GM23338 (cell line): Measurements from ENCODE around the gene RXRA. TPM values are rescaled to one million over a fixed set of nuclear protein-coding genes. Genes with fewer than 3 reads are reported as not detected.

Source experiments
- ATAC-seq: fragments of 200-7000 bp; cut with Tn5 transposase; 3 replicates; pipeline ENCODE4 v1.9.1; 2020
- DNase-seq: peaks from one replicate; pipeline ENCODE4 v3.0.0-alpha.2; 2015; ENCODE audit warnings: low spot score
- H2AFZ ChIP-seq: fragments of 200-600 bp; sonication (generic); 2 replicates; pipeline ENCODE4 v1.8.0; 2016; ENCODE audit warnings: antibody characterized with exemption, mild to moderate bottlenecking, moderate library complexity
- H3F3A ChIP-seq: fragments of 200-600 bp; sonication (generic); replicated peaks from 2 replicates; pipeline ENCODE4 v1.8.0; 2017; ENCODE audit warnings: antibody characterized with exemption, mixed run types, low read depth
- H3K27ac ChIP-seq: fragments of 200-600 bp; sonication (generic); 2 replicates; pipeline ENCODE4 v1.6.1; 2016; ENCODE audit warnings: low read depth
- H3K27me3 ChIP-seq: fragments of 200-600 bp; sonication (generic); 2 replicates; pipeline ENCODE4 v1.8.0; 2016; ENCODE audit warnings: mild to moderate bottlenecking, mixed run types, moderate library complexity; ENCODE audit not compliant: insufficient read depth
- H3K36me3 ChIP-seq: fragments of 200-600 bp; sonication (generic); 2 replicates; pipeline ENCODE4 v1.8.0; 2016; ENCODE audit warnings: mild to moderate bottlenecking; ENCODE audit not compliant: insufficient read depth
- H3K4me1 ChIP-seq: fragments of 200-600 bp; sonication (generic); 2 replicates; pipeline ENCODE4 v1.8.0; 2016; ENCODE audit warnings: mild to moderate bottlenecking, moderate library complexity; ENCODE audit not compliant: insufficient read depth
- H3K4me2 ChIP-seq: fragments of 200-600 bp; sonication (generic); 2 replicates; pipeline ENCODE4 v1.7.1; 2017; ENCODE audit warnings: mixed run types
- H3K4me3 ChIP-seq: fragments of 200-600 bp; sonication (generic); 2 replicates; pipeline ENCODE4 v1.6.1; 2016; ENCODE audit warnings: mixed run types
- H3K79me2 ChIP-seq: fragments of 200-600 bp; sonication (generic); replicated peaks from 2 replicates; pipeline ENCODE4 v1.8.0; 2017; ENCODE audit warnings: mild to moderate bottlenecking; ENCODE audit not compliant: insufficient read depth
- H3K9me2 ChIP-seq: fragments of 200-600 bp; sonication (generic); 2 replicates; pipeline ENCODE4 v1.8.0; 2017; ENCODE audit not compliant: insufficient read depth
- H4K20me1 ChIP-seq: fragments of 200-600 bp; sonication (generic); replicated peaks from 2 replicates; pipeline ENCODE4 v1.8.0; 2017; ENCODE audit warnings: mild to moderate bottlenecking; ENCODE audit not compliant: insufficient read depth
- H3K27ac Mint-ChIP-seq: 2 replicates; pipeline ENCODE4 v1.8.0; 2020; ENCODE audit warnings: inconsistent platforms, mild to moderate bottlenecking, moderate library complexity, mixed read lengths
- H3K27me3 Mint-ChIP-seq: 3 replicates; pipeline ENCODE4 v1.8.0; 2022; ENCODE audit warnings: low read depth, mild to moderate bottlenecking, moderate library complexity, mixed read lengths, inconsistent platforms; ENCODE audit not compliant: insufficient read depth, poor library complexity
- H3K36me3 Mint-ChIP-seq: 3 replicates; pipeline ENCODE4 v1.8.0; 2021; ENCODE audit warnings: low read depth, mild to moderate bottlenecking, inconsistent platforms, moderate library complexity, mixed read lengths
- H3K4me1 Mint-ChIP-seq: 3 replicates; pipeline ENCODE4 v1.8.0; 2020; ENCODE audit warnings: mild to moderate bottlenecking, inconsistent platforms, mixed read lengths
- H3K4me3 Mint-ChIP-seq: 3 replicates; pipeline ENCODE4 v1.8.0; 2021; ENCODE audit warnings: moderate library complexity, mild to moderate bottlenecking, inconsistent platforms, mixed read lengths
- H3K9me3 Mint-ChIP-seq: 3 replicates; pipeline ENCODE4 v1.8.0; 2020; ENCODE audit warnings: moderate library complexity, mild to moderate bottlenecking, inconsistent platforms, mixed read lengths
- CREB1 ChIP-seq: fragments of 250-450 bp; sonication (Bioruptor Pico); IDR thresholded peaks from 2 replicates; pipeline ENCODE4 v1.5.0; 2020; ENCODE audit warnings: low read depth, mild to moderate bottlenecking, moderate library complexity
- STAT1 ChIP-seq: IDR thresholded peaks from one replicate; pipeline ENCODE4 v1.6.1; 2016; ENCODE audit warnings: antibody characterized with exemption; ENCODE audit not compliant: unreplicated experiment
- polyA plus RNA-seq: library from polyadenylated mRNA; unstranded; fragments of >200 nt; fragmentation: Nextera tagmentation; extraction: Ambion mirVana; gene quantifications from 2 replicates; pipeline ENCODE4 v1.2.1, GENCODE V29; 2016
- total RNA-seq: library from RNA; depleted of rRNA; stranded (reverse); fragments of >200 nt; shearing (Covaris generic); gene quantifications from 2 replicates; pipeline ENCODE4 v1.2.3, GENCODE V29; 2014
- TF ChIP-seq, protein P1 (sequence below): fragments of 250-450 bp; sonication (Bioruptor Pico); IDR thresholded peaks from 2 replicates; pipeline ENCODE4 v1.5.0; 2020; ENCODE audit warnings: mild to moderate bottlenecking, moderate library complexity
- TF ChIP-seq, protein P2 (sequence below), 2 experiments: fragments of 200-600 bp in 1 of 2; sonication (generic) in 1 of 2; conservative IDR thresholded peaks; 2 replicates each; pipeline versions ENCODE4 v1.5.1 to v1.6.1; 2016 to 2017; ENCODE audit warnings: antibody characterized with exemption in 2 of 2, low read depth in 2 of 2, mild to moderate bottlenecking in 2 of 2, moderate library complexity in 1 of 2

Gene RXRA
- total and polyA plus RNA-seq, 2 experiments from 2014 or later = 4.9 to 17.9 TPM

DNA sequence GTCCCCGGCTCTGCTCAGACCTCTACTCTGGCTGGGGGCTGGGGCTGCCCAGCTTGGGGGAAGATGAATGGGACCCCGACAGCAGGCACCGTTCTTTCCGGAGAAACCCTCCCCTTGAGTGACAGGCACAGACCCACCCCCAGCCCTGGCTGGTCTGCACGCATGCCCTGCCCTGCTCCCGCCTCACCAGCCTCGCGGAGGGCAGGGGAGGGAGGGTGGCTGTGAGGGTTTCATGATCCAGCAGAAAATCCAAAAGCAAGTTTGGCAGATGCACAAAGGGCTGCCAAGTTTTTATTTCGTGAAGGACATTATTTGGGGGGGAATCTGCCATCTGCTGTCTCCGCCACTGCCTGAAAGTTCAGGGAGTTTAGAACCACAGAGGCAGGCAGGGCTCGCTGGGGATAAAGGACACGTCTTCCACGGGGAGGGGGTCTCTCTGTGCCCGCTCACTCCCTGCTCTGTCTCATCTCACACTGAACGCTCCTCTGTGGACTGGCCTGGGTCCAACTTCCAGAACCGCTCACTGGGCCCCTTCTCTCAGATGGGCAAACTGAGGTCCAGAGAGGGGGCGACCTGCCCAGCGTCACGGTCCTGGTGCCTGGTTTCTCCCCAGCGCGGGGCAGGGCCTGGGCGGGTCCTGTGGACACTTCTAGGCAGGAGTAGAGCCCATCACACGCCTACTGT, 92.9 kb downstream of the RXRA start (continued):
- TF ChIP-seq, protein P1, sequence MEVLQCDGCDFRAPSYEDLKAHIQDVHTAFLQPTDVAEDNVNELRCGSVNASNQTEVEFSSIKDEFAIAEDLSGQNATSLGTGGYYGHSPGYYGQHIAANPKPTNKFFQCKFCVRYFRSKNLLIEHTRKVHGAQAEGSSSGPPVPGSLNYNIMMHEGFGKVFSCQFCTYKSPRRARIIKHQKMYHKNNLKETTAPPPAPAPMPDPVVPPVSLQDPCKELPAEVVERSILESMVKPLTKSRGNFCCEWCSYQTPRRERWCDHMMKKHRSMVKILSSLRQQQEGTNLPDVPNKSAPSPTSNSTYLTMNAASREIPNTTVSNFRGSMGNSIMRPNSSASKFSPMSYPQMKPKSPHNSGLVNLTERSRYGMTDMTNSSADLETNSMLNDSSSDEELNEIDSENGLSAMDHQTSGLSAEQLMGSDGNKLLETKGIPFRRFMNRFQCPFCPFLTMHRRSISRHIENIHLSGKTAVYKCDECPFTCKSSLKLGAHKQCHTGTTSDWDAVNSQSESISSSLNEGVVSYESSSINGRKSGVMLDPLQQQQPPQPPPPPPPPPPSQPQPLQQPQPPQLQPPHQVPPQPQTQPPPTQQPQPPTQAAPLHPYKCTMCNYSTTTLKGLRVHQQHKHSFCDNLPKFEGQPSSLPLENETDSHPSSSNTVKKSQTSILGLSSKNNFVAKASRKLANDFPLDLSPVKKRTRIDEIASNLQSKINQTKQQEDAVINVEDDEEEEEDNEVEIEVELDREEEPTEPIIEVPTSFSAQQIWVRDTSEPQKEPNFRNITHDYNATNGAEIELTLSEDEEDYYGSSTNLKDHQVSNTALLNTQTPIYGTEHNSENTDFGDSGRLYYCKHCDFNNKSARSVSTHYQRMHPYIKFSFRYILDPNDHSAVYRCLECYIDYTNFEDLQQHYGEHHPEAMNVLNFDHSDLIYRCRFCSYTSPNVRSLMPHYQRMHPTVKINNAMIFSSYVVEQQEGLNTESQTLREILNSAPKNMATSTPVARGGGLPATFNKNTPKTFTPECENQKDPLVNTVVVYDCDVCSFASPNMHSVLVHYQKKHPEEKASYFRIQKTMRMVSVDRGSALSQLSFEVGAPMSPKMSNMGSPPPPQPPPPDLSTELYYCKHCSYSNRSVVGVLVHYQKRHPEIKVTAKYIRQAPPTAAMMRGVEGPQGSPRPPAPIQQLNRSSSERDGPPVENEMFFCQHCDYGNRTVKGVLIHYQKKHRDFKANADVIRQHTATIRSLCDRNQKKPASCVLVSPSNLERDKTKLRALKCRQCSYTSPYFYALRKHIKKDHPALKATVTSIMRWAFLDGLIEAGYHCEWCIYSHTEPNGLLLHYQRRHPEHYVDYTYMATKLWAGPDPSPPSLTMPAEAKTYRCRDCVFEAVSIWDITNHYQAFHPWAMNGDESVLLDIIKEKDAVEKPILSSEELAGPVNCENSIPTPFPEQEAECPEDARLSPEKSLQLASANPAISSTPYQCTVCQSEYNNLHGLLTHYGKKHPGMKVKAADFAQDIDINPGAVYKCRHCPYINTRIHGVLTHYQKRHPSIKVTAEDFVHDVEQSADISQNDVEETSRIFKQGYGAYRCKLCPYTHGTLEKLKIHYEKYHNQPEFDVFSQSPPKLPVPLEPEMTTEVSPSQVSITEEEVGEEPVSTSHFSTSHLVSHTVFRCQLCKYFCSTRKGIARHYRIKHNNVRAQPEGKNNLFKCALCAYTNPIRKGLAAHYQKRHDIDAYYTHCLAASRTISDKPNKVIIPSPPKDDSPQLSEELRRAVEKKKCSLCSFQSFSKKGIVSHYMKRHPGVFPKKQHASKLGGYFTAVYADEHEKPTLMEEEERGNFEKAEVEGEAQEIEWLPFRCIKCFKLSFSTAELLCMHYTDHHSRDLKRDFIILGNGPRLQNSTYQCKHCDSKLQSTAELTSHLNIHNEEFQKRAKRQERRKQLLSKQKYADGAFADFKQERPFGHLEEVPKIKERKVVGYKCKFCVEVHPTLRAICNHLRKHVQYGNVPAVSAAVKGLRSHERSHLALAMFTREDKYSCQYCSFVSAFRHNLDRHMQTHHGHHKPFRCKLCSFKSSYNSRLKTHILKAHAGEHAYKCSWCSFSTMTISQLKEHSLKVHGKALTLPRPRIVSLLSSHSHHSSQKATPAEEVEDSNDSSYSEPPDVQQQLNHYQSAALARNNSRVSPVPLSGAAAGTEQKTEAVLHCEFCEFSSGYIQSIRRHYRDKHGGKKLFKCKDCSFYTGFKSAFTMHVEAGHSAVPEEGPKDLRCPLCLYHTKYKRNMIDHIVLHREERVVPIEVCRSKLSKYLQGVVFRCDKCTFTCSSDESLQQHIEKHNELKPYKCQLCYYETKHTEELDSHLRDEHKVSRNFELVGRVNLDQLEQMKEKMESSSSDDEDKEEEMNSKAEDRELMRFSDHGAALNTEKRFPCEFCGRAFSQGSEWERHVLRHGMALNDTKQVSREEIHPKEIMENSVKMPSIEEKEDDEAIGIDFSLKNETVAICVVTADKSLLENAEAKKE (CRISPR knock-in tag) = no peak
- no peak for TF ChIP-seq CREB1 (CRISPR knock-in tag)

GRCh38 chr9:134419684-134420076, 93.4 kb downstream of the RXRA start:
- H3K4me2 ChIP-seq = no peak overlapping the region
- no peaks in the 10 kb centered on the region for H3K9me3 Mint-ChIP-seq
- no peaks in the 10 kb centered on the region for H3F3A ChIP-seq
- 0 out of 3 replicates have a peak, but pooled peaks cover 2% of the 10 kb centered on the region for H3K4me1 Mint-ChIP-seq
- no peak overlapping the region; the same call in 1 of the 2 replicates for H3K27ac Mint-ChIP-seq
- ATAC-seq (peak; percentile 94), DNase-seq (peak; percentile 74)
- no peaks in the 10 kb centered on the region for H3K4me1 ChIP-seq
- H3K4me3 ChIP-seq = no peak overlapping the region
- H3K4me3 Mint-ChIP-seq = no peak overlapping the region
- no peaks in the 10 kb centered on the region for H3K36me3 ChIP-seq
- H4K20me1 ChIP-seq = no peaks in the 10 kb centered on the region
- H3K36me3 Mint-ChIP-seq = peaks cover 7% of the 10 kb centered on the region; the same call in 1 of the 3 replicates
- peaks cover 3% of the 10 kb centered on the region for H3K27me3 Mint-ChIP-seq
- TF ChIP-seq, protein P2, sequence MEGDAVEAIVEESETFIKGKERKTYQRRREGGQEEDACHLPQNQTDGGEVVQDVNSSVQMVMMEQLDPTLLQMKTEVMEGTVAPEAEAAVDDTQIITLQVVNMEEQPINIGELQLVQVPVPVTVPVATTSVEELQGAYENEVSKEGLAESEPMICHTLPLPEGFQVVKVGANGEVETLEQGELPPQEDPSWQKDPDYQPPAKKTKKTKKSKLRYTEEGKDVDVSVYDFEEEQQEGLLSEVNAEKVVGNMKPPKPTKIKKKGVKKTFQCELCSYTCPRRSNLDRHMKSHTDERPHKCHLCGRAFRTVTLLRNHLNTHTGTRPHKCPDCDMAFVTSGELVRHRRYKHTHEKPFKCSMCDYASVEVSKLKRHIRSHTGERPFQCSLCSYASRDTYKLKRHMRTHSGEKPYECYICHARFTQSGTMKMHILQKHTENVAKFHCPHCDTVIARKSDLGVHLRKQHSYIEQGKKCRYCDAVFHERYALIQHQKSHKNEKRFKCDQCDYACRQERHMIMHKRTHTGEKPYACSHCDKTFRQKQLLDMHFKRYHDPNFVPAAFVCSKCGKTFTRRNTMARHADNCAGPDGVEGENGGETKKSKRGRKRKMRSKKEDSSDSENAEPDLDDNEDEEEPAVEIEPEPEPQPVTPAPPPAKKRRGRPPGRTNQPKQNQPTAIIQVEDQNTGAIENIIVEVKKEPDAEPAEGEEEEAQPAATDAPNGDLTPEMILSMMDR (conservative IDR thresholded peaks at IDR 0.05; ENCODE audit: low read depth in 2 of 2) = peak in 1 of 2 experiments; percentile 54; a peak in 3 of 4 replicates
- TF ChIP-seq STAT1 (no peak), CREB1 (CRISPR knock-in tag) (no peak)
- no peaks in the 10 kb centered on the region for H3K79me2 ChIP-seq
- no peak overlapping the region for H3K27ac ChIP-seq
- H3K27me3 ChIP-seq = no peaks in the 10 kb centered on the region
- no peaks in the 10 kb centered on the region for H3K9me2 ChIP-seq
- no peak overlapping the region for H2AFZ ChIP-seq
